ENCODE data around the gene PHLPP1. TPM values are rescaled to one million over a fixed set of nuclear protein-coding genes. Genes with fewer than 3 reads are reported as not detected.

The PHLPP1 gene
- total and polyA plus RNA-seq, 2 of the 4 experiments (the other 2 are of a cell fraction), result 3.3 to 3.6 TPM

DNA sequence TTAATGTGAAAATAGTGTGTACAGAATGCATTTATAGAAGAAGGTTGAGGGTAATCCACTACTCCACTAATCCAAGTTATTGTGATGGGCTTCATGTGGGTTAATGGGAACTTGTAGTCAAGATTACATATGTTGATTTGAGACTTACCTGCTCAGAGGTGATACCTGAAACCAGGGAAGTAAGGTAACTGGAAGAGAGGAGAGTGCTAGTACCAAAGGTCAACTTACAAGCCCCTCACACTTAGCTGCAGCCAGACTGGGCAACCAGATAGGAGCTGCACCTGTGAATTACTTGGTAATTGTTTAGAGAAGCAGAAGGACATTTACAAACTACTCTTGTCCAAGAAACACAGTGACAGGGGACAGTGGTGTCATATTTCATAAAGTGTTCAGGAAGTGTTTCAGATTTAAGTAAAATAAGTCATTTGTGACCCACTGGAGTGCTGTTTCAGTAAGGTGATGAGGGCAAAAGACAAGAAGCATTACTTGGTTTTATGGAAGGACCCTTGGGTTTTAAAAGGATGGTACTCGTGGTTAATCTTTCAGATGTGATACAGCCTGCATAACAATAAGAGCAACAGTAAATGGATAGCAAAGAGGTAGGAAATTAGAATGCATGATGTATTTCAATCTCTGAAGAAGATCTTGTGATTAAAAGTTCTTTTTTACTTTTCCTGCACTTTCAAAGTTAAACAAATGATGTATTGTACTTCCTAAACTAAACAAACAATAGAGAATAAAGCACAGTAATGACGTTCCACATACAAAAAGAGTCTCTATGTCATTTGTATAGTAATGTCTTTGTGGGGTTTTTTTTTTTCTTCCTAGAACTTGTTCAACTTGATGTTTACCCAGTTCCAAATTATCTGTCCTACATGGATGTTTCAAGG is 189.3 kb downstream of the PHLPP1 start:
- Histone ChIP-seq H3K9me3 (ENCODE audit: control insufficient read depth, insufficient read depth, low read length) (no peaks in the 10 kb centered on the region), H3K23ac (ENCODE audit: low read depth, low read length) (no peak overlapping the region), H4K20me1 (ENCODE audit: insufficient read depth, low read length) (no peaks in the 10 kb centered on the region), H2BK120ac (ENCODE audit: low read depth, low read length) (no peak overlapping the region), H3K56ac (ENCODE audit: extremely low read depth, insufficient read depth, low read length) (no peak overlapping the region), H3K36me3 (ENCODE audit: control insufficient read depth, insufficient read depth, low read length) (no peaks in the 10 kb centered on the region), H3K9ac (ENCODE audit: low read depth, low read length) (no peak overlapping the region), H4K8ac (ENCODE audit: low read depth in 2 of 2, low read length in 2 of 2) (no peak overlapping the region), H3K79me1 (ENCODE audit: low read depth in 1 of 2, low read length in 2 of 2) (no peaks in the 10 kb centered on the region), H2AK9ac (replicated peaks; ENCODE audit: low read depth, low read length, poor library complexity) (no peak overlapping the region), H2BK5ac (ENCODE audit: low read depth, low read length, poor library complexity, severe bottlenecking) (no peak overlapping the region), H3K4ac (ENCODE audit: low read depth, low read length) (no peak overlapping the region), H2AFZ (replicated peaks; ENCODE audit: low read length, poor library complexity) (no peak overlapping the region), H3K9me1 (ENCODE audit: insufficient read depth, low read length) (no peaks in the 10 kb centered on the region), H3K18ac (ENCODE audit: low read depth, low read length) (no peak overlapping the region), H2AK5ac (ENCODE audit: low read depth, low read length) (no peak overlapping the region), H3K27me3 (ENCODE audit: control insufficient read depth, insufficient read depth, low read length) (no peaks in the 10 kb centered on the region), H2BK20ac (ENCODE audit: low read depth, low read length) (no peak overlapping the region), H3K4me1 (ENCODE audit: control insufficient read depth, insufficient read depth, low read length) (peaks cover 2% of the 10 kb centered on the region; the same call in 1 of the 2 replicates), H4K91ac (ENCODE audit: insufficient read depth, low read depth, low read length) (no peak overlapping the region), H3K27ac (ENCODE audit: insufficient read depth, low read length) (no peak overlapping the region), H3K14ac (replicated peaks; ENCODE audit: low read depth, low read length) (no peak overlapping the region), H4K5ac (ENCODE audit: low read depth, low read length) (no peak overlapping the region), H2BK15ac (ENCODE audit: low read depth, low read length) (no peak overlapping the region), H3K4me3 (ENCODE audit: insufficient read depth, low read depth, low read length) (no peak overlapping the region), H3K4me2 (ENCODE audit: low read depth, low read length) (no peak overlapping the region)
- ChIA-PET CTCF (interaction anchor here (0.7 kb wide), 1 partner anchor 107 kb away, joined by 3 read pairs; no protein-coding TSS in a partner anchor), POLR2A (ENCODE audit: unreplicated experiment) (no interaction called here)
- dilution Hi-C loops (cut with HindIII; ENCODE audit: low sequenced_read_pairs, unreplicated experiment) (no loop called here), intact Hi-C loops (cut with micrococcal nuclease) (no loop called here), in situ Hi-C loops (cut with MboI; ENCODE audit: low sequenced_read_pairs) (no loop called here)
- no TSS peak for BruUV-seq (replicated peaks)
- DNase-seq (no peak), ATAC-seq (ENCODE audit: low read depth) (no peak)
- no CpG with 5 or more reads among the region's 2 CpGs for WGBS, 2 experiments (ENCODE audit: extremely low coverage in 2 of 2, insufficient read length in 1 of 2)
- no peak for TF ChIP-seq SMC3 (IDR thresholded peaks at IDR 0.05; ENCODE audit: low read depth, low read length)
- no peak for TF ChIP-seq MXI1 (IDR thresholded peaks at IDR 0.05; ENCODE audit: borderline replicate concordance, low read depth, low read length)
- no peak for TF ChIP-seq FOS (IDR thresholded peaks at IDR 0.05; ENCODE audit: low read depth, low read length)
- no peak for TF ChIP-seq MAZ (IDR thresholded peaks at IDR 0.05; ENCODE audit: borderline replicate concordance, low read depth, low read length)
- no peak for TF ChIP-seq MAFK (IDR thresholded peaks at IDR 0.05; ENCODE audit: low read depth, low read length)
- TF ChIP-seq NFE2L2 (IDR thresholded peaks at IDR 0.05; ENCODE audit: low read depth, low read length), result no peak
- TF ChIP-seq BHLHE40 (IDR thresholded peaks at IDR 0.05; ENCODE audit: low read depth, low read length), result no peak
- TF ChIP-seq USF2 (IDR thresholded peaks at IDR 0.05; ENCODE audit: low read depth, low read length), result no peak
- no peak for TF ChIP-seq RFX5 (IDR thresholded peaks at IDR 0.05; ENCODE audit: low read depth, low read length)
- no peak for TF ChIP-seq CHD1 (IDR thresholded peaks at IDR 0.05; ENCODE audit: low read depth, low read length)
- TF ChIP-seq, protein P1, sequence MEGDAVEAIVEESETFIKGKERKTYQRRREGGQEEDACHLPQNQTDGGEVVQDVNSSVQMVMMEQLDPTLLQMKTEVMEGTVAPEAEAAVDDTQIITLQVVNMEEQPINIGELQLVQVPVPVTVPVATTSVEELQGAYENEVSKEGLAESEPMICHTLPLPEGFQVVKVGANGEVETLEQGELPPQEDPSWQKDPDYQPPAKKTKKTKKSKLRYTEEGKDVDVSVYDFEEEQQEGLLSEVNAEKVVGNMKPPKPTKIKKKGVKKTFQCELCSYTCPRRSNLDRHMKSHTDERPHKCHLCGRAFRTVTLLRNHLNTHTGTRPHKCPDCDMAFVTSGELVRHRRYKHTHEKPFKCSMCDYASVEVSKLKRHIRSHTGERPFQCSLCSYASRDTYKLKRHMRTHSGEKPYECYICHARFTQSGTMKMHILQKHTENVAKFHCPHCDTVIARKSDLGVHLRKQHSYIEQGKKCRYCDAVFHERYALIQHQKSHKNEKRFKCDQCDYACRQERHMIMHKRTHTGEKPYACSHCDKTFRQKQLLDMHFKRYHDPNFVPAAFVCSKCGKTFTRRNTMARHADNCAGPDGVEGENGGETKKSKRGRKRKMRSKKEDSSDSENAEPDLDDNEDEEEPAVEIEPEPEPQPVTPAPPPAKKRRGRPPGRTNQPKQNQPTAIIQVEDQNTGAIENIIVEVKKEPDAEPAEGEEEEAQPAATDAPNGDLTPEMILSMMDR (conservative IDR thresholded peaks at IDR 0.05; ENCODE audit: low read depth, low read length), result no peak
- TF ChIP-seq CEBPB (IDR thresholded peaks at IDR 0.05; ENCODE audit: low read depth, low read length), result no peak
- TF ChIP-seq POLR2A (IDR thresholded peaks at IDR 0.05; ENCODE audit: low read depth, low read length), result no peak
- no peak for TF ChIP-seq RCOR1 (IDR thresholded peaks at IDR 0.05; ENCODE audit: insufficient replicate concordance, low read length)
- TF ChIP-seq RAD21 (IDR thresholded peaks at IDR 0.05; ENCODE audit: low read length), result no peak

Measured in IMR-90 (cell line).